DMS53 treated with DMSO at 0.1 percent for 48 hours (cell line): ENCODE data around the gene AKR1C1.
"Not testable (repeated sequence)": the region's sequence is repeated elsewhere in the genome, so short reads cannot be mapped to it uniquely, and the experiment has no call there.

Experiments
- DNase-seq: peaks from one replicate; lab custom pipeline; 2025; ENCODE audit not compliant: unreplicated experiment; lab: John Stamatoyannopoulos, UW

The AKR1C1 gene

GRCh38 chr10:4962876-4963814 is at the start of gene AKR1C1:
Gene AKR1C1 (plus strand): TSS chr10:4963415. CDS start chr10:4963445, 30 bp downstream.
- not testable (repeated sequence) for DNase-seq

GRCh38 chr10:4914213-4914850 is 48.9 kb upstream of the AKR1C1 start:
- no peak for DNase-seq

- DNase-seq: no peak
These were observed 47.0 kb upstream of the AKR1C1 start for GRCh38 chr10:4916086-4916716.

GRCh38 chr10:4918236-4918635 is 45.0 kb upstream of the AKR1C1 start:
- no peak for DNase-seq

GRCh38 chr10:4924482-4924881 is 38.7 kb upstream of the AKR1C1 start:
- not testable (repeated sequence) for DNase-seq

GRCh38 chr10:4926400-4926799 is 36.8 kb upstream of the AKR1C1 start:
- DNase-seq: no peak

GRCh38 chr10:4931587-4931986 is 31.6 kb upstream of the AKR1C1 start:
- DNase-seq: no peak

- no peak for DNase-seq
These were observed 28.7 kb upstream of the AKR1C1 start for GRCh38 chr10:4934391-4934987.

GRCh38 chr10:4937346-4937745 is 25.9 kb upstream of the AKR1C1 start:
- no peak for DNase-seq

- no peak for DNase-seq
These were observed 23.8 kb upstream of the AKR1C1 start for GRCh38 chr10:4939224-4940072.

GRCh38 chr10:4940073-4940428 is 23.2 kb upstream of the AKR1C1 start:
- not testable (repeated sequence) for DNase-seq

- DNase-seq: not testable (repeated sequence)
These were observed 22.3 kb upstream of the AKR1C1 start for GRCh38 chr10:4940909-4941308.

GRCh38 chr10:4941540-4942330 is 21.5 kb upstream of the AKR1C1 start:
- DNase-seq: no peak

- not testable (repeated sequence) for DNase-seq
These were observed 20.3 kb upstream of the AKR1C1 start for GRCh38 chr10:4942931-4943330.

GRCh38 chr10:4943416-4943815 is 19.8 kb upstream of the AKR1C1 start:
- not testable (repeated sequence) for DNase-seq

GRCh38 chr10:4943821-4944220 is 19.4 kb upstream of the AKR1C1 start:
- DNase-seq: no peak

- no peak for DNase-seq
These were observed 18.4 kb upstream of the AKR1C1 start for GRCh38 chr10:4944841-4945240.

GRCh38 chr10:4945766-4946717 is 17.2 kb upstream of the AKR1C1 start:
- no peak for DNase-seq
